GM18519 (cell line): ENCODE data around the gene TNFSF15.
A peak's percentile ranks its signal among the peaks of the same experiment; 100 is the strongest.

Experiments
- ATAC-seq: cut with Tn5 transposase; IDR thresholded peaks from one replicate; pipeline ENCODE4 v1.9.1; 2021; ENCODE audit warnings: mild to moderate bottlenecking, moderate library complexity; ENCODE audit not compliant: unreplicated experiment, low FRiP score

Gene TNFSF15

DNA sequence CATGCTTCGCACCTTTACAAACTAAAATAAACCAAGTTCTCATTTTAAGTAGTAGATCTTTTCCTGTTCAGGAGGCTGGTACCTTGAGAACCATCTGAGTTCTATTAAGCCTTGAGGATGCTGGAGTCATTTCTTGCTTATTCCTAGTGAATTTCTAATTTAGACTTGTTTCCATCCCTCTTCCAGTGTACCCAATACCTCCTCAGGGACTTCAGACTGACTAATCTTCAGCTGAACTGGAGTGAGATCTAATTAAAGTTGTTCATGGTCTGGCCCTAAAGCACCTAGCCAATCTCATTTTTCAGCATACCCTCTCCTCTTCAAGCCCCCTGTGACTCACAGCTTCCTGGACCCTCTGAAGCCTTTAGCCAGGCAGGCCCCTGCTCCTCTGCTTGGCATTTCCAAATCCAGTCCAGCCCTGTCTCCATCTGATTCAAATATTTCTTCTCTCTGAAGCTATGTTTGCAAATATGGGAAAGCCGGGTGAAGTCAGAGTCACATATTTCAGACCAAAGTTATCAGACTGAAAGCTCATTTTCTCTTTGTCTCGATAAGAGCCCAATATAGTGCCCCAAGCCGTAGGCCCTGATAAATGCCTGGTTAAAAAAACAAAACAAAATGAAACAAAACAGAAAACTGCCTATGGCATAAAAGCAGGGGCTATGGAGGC is 19.4 kb upstream of the TNFSF15 start:
- ATAC-seq: no peak

DNA sequence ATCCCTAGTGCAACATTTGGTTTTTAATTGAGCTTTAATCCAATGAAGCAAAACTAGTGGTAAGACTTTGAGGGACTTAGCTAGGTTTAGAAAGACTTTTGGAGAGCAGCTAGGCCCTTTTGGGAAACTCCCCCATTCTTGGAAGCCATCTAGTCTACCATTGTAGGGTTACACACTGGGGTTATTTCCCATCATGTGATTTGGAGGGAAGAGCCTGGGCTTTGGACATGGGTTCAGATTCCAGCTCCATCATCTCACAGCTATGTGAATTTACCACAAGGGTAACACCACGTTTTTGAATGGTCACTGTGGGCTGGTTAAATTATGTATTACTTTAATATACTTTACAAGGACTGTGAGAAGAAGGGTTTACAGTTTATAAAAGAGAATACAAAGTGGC is 18.3 kb upstream of the TNFSF15 start:
- no peak for ATAC-seq

DNA sequence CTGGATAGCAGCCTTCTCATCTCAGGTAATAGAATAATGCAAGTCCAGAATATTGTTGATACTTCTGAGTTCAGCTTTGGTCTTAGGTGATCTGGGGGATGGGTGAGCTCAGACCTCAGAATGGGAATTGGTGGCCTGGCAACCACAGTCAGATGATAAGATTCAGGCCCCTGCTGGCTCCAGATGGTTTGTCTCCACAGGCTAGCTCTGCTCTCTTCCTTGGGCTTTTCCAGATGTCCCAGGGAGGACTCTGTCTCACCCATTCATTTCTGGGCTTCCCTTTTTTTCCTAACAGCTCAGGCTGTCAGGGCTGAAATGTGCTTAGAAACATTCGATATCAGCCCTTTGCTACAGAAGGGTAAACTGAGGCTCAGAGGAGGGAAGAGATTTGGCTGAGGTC is 17.6 kb upstream of the TNFSF15 start:
- no peak for ATAC-seq

DNA sequence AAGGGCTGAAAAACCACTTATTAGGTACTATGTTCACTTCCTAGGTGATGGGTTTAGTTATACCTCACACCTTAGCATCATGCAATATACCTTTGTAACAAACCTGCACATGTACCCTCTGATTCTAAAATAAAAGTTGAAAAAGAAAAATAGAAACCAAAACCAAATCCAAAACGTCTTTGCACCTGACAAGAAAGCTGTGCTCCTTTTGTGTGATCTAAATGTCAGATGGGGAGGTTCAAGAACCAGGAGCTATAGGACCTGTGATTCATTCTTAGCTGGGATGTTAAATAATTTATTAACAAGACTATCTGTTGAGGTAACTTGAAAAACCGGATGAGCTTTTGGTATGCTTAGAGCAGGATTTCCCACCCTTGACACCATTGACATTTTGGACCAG is 16.9 kb upstream of the TNFSF15 start:
- no peak for ATAC-seq

DNA sequence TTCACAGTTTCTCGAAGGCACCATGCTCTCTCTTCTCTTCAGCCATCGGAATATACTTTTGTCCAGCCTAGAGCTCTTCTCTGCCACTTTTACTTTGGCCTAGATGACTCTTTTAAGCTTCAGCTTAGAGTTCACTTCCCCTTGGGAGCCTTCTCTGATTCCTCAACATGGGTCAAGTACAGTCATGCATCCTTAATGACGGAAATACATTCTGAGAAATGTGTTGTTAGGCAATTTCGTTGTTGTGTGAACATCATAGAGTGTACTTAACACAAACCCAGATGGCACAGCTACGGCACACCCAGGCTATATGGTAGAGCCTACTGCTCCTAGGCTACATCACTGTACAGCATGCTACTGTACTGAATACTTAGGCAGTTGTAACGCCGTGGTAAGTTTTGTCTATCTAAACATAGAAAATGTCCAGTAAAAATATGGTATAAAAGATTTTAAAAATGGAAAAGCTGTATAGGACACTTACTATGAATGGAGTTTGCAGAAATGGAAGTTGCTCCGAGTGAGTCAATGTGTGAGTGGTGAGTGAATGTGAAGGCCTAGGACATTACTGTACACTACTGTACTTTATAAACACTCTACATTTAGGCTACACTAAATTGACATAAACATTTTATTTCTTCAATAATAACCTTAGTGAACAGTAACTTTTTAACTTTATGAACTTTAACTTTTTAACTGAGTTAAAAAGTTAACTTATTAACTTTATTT is 15.1 kb upstream of the TNFSF15 start:
- no peak for ATAC-seq

DNA sequence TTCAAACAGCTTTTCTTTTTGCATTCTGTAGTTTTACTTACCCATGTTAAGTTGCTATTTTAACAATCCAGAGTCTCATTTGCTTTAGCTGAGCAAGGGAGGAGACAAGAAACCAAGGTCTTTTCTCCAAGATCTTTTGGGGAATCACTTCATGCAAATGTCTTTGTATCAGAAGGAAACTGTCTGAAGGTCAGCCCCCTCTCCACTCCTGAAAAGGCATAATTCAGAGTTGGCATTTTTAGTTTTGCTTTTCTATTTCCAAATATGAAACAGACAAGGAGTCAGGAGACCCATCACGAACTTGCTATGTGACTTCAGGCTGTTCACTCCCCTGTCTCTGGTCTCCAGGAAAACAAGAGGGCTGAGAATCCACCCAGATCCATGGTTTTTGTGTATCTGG is 12.3 kb upstream of the TNFSF15 start:
- no peak for ATAC-seq

DNA sequence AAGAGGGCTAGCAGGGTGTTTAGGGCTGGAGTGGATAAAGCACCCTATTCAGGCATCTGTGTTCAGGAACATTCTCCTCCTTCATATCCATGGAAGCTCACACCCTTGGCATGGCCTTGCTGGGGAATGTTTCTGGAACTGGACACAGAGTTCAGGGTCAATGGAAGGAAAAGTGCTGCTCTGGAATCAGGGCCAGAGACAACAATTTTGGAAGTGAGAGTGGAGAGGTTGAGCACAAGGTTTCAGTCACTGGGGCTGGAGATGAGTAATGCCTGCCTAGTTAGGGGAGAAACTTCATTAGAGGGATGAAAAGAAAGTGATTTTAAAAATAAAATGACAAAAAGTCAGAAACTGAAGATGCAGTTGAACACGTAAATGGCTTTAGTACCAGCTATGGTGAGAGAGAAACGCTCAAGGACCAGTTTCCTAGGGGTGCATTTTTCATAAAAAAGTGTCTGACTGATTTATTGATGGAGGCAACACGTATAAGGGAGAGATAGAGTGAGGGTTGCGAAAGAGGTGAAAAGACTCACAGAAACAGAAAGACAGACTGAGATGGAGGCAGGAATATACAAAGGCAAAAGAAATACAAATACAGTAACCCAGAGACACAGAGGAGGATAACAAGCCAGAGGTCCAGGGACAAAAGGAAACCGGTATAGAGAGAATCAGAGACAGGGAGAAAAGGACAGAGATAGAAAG is 8.0 kb upstream of the TNFSF15 start:
- no peak for ATAC-seq

DNA sequence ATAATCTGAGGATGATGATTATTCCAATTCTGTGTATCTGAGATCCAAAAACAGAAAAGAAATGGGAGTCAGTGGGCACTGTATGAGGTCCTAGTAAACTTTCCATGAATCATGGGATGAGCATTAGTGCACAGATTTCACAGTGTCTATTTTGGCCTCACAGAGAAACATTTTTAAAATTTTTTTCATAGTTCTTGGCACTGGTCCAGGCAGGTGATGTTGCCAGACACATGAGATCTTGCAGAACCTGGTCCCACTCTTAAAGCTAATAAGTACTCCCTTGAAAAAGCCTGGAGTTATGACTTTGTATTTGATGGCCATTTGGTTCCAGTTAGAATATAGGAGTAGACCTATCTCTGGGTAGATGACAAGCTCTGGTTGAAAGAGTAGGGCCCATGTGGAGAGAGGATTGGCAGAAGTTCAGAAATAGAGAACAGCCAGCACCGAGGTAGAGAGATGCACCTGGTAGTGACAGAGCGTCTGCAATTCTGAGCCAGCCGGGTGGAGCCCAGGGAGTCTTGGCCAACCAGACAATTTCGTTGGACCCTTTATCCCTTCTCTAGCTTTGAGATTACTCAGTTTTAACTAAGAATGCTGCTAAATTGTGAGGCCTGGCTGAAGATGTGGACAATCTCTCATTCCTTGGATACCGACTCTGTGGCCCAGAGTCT is 6.3 kb upstream of the TNFSF15 start:
- ATAC-seq: no peak

DNA sequence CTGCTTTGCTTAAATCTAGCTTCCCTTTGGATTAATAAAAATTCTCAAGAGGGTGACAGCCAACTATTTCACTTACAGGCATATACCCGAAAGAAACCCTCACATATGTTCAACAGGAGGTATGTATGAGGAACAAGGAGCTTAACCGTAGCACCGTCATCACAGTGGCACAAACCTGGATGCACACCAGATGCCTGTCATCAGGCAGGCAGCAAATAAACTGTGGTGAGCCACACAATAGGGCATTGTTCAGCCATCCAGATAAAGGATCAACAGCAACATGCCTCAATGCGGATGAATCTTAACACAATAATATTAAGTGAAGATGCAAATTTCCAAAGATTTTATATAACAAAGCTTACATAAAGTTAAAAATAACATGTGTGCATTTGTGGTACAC is 5.5 kb upstream of the TNFSF15 start:
- no peak for ATAC-seq

DNA sequence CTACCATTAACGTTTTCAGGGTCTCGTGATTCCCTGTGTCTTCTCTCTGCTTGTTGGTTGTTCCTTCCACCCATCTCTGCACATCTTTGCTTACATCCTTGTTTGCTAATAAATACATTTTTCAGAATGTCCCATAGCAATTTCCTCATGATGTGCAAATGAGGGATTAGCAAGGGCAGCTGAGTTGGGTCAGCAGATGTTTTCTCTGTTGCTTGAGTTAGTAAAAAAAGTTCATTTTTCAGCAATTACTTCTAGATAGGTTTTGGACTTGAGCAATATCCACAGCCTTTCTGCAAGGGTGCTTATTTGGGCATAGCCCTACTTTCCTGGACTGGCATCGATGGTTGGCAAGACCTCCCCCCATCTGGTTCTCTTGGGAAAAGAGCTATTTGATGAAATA is 4.8 kb upstream of the TNFSF15 start:
- no peak for ATAC-seq

DNA sequence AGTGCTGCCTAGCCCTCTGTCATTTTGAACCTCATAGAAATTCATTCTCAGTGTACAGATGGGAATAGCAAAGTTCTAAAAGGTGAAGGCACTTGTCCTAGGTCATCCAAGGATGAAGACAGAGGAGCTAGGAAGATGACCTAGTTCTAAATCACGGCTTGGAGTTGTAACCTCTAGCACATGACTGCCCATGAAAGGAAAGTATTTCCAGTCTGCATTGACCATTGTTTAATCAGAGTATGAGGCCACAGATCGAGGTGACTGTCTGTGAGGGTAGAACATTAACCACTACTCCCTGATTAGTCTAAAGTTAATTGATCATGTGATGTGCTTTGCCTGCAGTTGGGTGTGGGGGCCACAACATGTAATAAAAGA is 674 bp upstream of the TNFSF15 start:
- ATAC-seq: peak; percentile 26

DNA sequence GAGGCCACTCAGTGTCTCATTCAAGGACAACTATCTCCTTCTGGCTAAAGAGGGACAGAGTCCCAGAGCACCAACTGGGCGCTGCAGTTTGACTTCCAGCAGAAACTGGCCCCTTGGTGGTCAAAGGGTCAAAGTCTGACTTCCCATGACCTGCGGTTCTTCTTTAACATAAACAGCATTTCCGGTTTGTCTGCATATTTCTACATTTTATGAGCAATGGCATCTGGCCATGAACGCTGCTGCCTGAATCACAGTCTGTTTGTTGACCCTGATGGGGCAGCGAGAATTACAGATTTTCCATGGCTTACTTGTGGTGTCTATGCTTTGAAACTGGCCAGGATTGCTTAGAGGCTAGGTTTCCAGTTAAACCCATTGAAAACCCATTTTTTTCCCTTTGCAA is 1.3 kb downstream of the TNFSF15 start:
- no peak for ATAC-seq

DNA sequence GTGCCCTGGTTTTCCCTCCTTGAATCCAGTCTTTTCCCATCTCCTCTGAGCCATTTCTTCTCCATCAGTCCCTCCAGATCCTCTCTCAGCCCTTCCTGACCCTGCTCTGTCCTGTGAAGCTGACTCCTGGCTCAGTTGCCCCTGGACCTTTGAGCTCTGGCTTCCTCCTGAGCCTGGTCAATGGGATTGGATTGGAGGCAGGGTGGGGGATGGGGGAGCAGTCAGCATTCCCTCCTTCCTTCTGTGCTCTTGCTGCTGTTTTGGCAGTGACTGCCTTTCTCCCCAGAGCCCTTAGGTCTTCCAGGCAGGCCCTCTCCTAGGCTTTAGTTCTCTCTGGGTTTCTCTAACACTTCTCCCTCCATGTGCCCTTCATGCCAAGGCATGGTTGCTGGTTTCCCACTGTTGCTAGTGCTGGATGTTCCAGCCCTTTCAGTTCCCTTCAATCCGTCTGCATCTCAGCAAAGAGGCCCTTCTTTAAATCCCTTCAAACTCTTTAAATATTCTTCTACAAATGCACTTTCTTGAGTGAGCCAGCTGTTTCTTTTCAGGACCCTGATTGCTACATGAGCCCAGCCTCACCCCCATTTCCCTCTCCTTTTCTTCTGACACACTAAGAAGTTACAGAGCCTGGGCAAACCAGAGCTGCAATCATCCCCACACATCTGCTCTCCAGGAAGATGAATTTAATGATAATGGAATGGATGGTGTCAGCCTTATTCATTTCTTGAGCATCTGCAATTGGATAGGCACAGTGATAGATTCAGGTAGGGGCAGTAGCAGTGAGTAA is 2.2 kb downstream of the TNFSF15 start:
- ATAC-seq: no peak

DNA sequence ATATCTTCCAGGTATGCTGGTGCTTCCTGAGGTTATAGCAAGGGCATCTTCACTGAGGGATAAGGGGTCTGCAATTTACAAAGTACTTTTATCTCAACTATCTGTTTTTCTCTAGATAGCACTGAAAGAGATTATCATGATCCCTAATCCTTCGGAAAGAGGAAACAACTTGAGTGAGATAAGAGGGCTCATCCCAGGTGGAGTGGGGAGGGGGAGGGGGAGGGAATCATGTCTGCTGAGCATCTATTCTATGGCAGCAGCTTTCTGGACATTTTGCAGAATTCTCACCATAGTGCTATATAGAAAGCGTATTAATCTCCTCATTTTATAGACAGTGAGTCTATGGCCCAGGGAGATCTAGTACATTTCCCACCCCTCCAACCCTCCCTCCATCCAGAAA is 5.9 kb downstream of the TNFSF15 start:
- ATAC-seq: no peak

DNA sequence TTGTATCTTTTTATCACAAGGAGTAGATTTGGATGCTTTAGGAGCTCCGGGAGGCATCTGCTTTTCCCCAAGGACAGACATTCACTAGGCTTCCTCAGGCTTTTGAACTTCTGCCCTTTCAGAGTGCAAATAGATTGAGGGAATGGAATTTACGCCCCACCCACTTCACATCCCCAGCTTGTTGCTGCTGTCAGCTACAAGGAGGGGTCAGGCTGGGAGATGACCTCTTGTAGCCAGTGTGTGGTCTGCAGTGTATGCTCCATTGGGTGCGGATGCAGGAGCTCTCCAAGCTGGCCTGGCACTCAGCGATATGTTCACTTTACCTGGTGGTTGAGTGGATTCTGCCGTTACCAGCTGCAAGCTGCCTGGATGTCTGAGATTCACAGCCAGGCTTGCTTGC is 6.4 kb downstream of the TNFSF15 start:
- no peak for ATAC-seq

DNA sequence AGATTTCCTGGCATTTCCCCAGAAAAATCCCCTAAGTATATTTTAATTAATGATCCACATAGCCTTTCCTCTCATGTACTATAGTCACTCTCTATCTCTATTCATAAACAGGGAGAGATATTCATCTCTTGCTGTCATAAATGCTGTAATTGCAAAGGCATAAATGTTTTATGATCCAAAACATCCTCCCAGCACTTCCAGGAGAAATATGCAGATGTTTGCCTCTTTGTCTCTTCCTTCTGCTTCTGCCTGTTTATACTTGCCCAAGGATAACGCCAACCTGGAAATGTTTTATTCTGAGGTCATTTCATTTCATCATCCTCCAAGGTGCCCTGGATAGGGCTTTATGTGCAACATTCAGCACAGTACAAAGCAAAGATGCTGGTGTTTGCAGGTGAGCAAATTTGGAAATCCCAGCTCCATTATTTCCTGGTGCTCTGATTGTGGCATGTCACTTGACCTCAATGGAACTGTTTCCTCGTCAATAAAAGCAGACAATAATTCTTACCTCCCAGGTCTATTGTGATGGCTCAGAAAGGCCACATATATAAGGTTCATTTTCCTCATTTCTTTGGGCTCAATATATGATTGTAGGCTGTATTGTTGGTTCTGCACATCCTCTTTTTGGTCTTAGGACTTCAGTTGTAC is 6.9 kb downstream of the TNFSF15 start:
- ATAC-seq: no peak

DNA sequence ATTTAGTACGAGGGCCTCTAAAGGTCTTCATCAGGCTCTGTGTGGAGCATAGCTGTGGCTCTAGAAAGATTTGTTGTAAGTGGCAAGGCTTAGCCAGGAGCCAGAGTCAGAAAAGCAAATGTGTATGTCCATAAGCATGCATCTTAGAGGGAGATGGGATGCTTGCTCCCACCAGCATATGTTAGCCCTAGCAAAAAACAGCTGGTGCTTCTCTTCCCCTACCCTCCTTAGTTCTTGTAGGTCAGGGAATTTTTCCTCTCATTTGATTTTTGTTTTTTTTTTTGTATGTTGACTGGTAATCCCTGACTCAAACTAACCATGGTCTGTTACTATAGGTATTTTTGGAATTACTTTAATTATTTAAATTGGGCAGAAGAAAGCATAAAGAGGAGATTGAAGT is 7.7 kb downstream of the TNFSF15 start:
- no peak for ATAC-seq

DNA sequence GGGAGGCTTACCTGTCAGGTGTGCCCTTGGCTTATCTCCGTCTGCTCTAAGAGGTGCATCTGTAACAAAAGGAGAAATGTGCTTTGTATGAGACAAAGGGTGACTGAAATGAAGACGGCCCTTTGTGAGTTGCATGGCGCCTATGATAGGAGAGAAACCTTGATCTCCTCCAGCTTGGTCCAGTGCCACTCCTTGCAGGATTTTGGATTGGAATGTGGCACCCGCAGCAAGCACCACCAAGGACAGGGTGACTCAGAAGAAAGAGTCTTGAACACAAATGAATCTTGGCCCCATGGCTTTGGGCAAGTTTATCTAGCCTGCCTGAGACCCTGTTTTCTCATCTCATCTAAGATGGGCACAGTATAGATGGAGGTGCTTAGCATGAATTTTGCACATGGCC is 13.4 kb downstream of the TNFSF15 start:
- no peak for ATAC-seq

DNA sequence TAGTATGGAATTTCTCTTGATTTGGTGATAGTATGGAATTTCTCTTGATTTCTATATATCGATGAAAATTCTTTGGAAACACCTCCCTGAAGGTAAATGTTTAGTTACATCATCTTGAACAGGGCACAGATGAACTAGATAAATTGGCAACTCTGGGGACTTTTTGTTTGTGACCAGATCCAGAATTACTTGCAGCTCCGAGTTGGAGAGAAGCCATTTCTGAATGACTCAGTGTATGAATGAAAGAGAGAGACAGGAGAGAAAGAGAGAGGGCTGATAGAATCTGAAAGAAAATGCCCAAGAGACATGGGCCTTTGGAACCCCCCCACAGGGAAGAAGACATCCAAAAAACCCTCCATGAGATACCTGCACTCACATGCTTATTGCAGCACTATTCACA is 14.1 kb downstream of the TNFSF15 start:
- ATAC-seq: no peak

DNA sequence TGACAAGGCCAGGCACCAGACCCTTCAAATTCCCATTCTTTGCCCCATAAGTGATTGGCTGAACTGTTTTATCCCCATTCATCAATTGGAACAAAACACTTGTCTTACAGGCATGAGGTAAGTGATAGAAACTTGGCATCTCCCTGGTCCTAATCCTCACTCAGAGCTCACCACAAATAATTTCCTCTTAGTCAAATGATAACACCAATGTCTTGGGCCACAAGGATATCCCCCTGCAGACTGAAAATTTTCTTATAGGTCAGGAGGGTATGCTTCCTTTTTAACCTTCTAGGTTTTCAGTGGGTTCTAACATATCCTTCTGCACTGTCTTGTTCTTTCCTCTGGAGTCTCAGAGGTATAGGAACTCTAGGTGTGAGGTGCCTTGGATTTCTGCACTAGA is 14.5 kb downstream of the TNFSF15 start:
- no peak for ATAC-seq
